Posterior vena cava (tissue), 2 donors: ENCODE measurements around the gene SYNDIG1. TPM values are rescaled to one million over a fixed set of nuclear protein-coding genes. Genes with fewer than 3 reads are reported as not detected.

Experiments
- DNase-seq: peaks from one replicate; pipeline ENCODE4 v3.0.0-alpha.2; 2020; ENCODE audit warnings: low spot score
- intact Hi-C, 2 donors: fragments of 100-400 bp; cut with DNase I; formaldehyde crosslinking; loops; one replicate each; pipeline versions ENCODE4 v1.14.1 to v1.14.2; 2022 to 2023
- total RNA-seq, 2 donors: library from RNA; stranded (reverse); fragmentation: NEBNext Ultra II Directional; extraction: Animal tissue kit (Norgen Biotek cat#: 25700); gene quantifications; one replicate each; pipeline ENCODE4 v1.2.1, GENCODE V29; 2021
- donor health status: DM: yes; HTN: yes; CAD: no.
- donor health status: DM: yes; HTN: yes; CAD: no.

The SYNDIG1 gene
- total RNA-seq, 2 donors from 2014 or later = 11.3 to 22.5 TPM

GRCh38 chr20:24488064-24488799 is 18.8 kb downstream of the SYNDIG1 start:
- intact Hi-C loops = no loop called here
- no peak for DNase-seq

- intact Hi-C loops = no loop called here
- no peak for DNase-seq
Observed at GRCh38 chr20:24488800-24489175, 19.4 kb downstream of the SYNDIG1 start.

GRCh38 chr20:24489193-24489592 is 19.8 kb downstream of the SYNDIG1 start:
- no peak for DNase-seq
- intact Hi-C loops = no loop called here

- DNase-seq = no peak
- intact Hi-C loops = no loop called here
Observed at GRCh38 chr20:24489631-24490260, 20.3 kb downstream of the SYNDIG1 start.

- DNase-seq = no peak
- intact Hi-C loops = no loop called here
Observed at GRCh38 chr20:24490598-24490997, 21.2 kb downstream of the SYNDIG1 start.

GRCh38 chr20:24491041-24491756 is 21.8 kb downstream of the SYNDIG1 start:
- DNase-seq = no peak
- intact Hi-C loops = no loop called here

GRCh38 chr20:24492031-24492607 is 22.7 kb downstream of the SYNDIG1 start:
- intact Hi-C loops = no loop called here
- DNase-seq = no peak

GRCh38 chr20:24492698-24493097 is 23.3 kb downstream of the SYNDIG1 start:
- no peak for DNase-seq
- intact Hi-C loops = no loop called here

GRCh38 chr20:24493181-24493580 is 23.8 kb downstream of the SYNDIG1 start:
- no peak for DNase-seq
- intact Hi-C loops = no loop called here

- intact Hi-C loops = no loop called here
Observed at GRCh38 chr20:24493661-24494459, 24.4 kb downstream of the SYNDIG1 start.

GRCh38 chr20:24494460-24494920 is 25.1 kb downstream of the SYNDIG1 start:
- intact Hi-C loops = no loop called here
- no peak for DNase-seq

More at GRCh38 chr20:24493661-24494459, 24.4 kb downstream of the SYNDIG1 start:
- no peak for DNase-seq

GRCh38 chr20:24495266-24495665 is 25.8 kb downstream of the SYNDIG1 start:
- DNase-seq = no peak
- intact Hi-C loops = no loop called here

GRCh38 chr20:24497851-24498250 is 28.4 kb downstream of the SYNDIG1 start:
- no peak for DNase-seq
- intact Hi-C loops = no loop called here

- no peak for DNase-seq
- intact Hi-C loops = no loop called here
Observed at GRCh38 chr20:24498641-24499040, 29.2 kb downstream of the SYNDIG1 start.

- intact Hi-C loops = no loop called here
- DNase-seq = no peak
Observed at GRCh38 chr20:24499472-24499871, 30.0 kb downstream of the SYNDIG1 start.

GRCh38 chr20:24501764-24502556 is 32.5 kb downstream of the SYNDIG1 start:
- intact Hi-C loops = loop anchor here in 1 of 2 donors (10.0 kb wide), 1 partner anchor 413 kb away; no protein-coding TSS in a partner anchor
- DNase-seq = peak; percentile 96

GRCh38 chr20:24502661-24503060 is 33.2 kb downstream of the SYNDIG1 start:
- intact Hi-C loops = loop anchor here in 1 of 2 donors (10.0 kb wide), 1 partner anchor 412 kb away; no protein-coding TSS in a partner anchor
- DNase-seq = no peak

GRCh38 chr20:24503352-24503931 is 34.0 kb downstream of the SYNDIG1 start:
- peak; percentile 88 for DNase-seq
- intact Hi-C loops = loop anchor here in 1 of 2 donors (10.0 kb wide), 1 partner anchor 411 kb away; no protein-coding TSS in a partner anchor
